H1 (cell line): ENCODE results near the gene PLCB4. TPM values are rescaled to one million over a fixed set of nuclear protein-coding genes. Genes with fewer than 3 reads are reported as not detected.

Experiments used
- CTCF ChIA-PET: fragments of 300-600 bp; sonication (Branson Sonifier 250); formaldehyde crosslinking; loops from one replicate; lab custom pipeline; 2021; ENCODE audit not compliant: partially characterized antibody; lab: Charles Lee
- POLR2A ChIA-PET: fragments of 300-600 bp; sonication (Branson Sonifier 250); formaldehyde crosslinking; loops from one replicate; lab custom pipeline; 2021; ENCODE audit warnings: inconsistent platforms; ENCODE audit not compliant: partially characterized antibody; lab: Charles Lee
- DNase-seq, 2 experiments: peaks; one replicate each; pipeline versions ENCODE4 v3.0.0 to v3.0.0-alpha.2; 2010 to 2022; ENCODE audit warnings: low spot score in 2 of 2, low read depth in 1 of 2, mixed read lengths in 1 of 2
- FAIRE-seq: peaks from 2 replicates; lab custom pipeline; 2011; peaks lifted over from hg19 to GRCh38; lab: Jason Lieb, UNC
- H2AFZ ChIP-seq: 2 replicates; pipeline ENCODE4 v1.8.1; 2012; ENCODE audit warnings: low read length, inconsistent platforms
- H2AK5ac ChIP-seq: 2 replicates; pipeline ENCODE4 v1.6.1; 2013; ENCODE audit warnings: low read depth, low read length
- H2BK120ac ChIP-seq: replicated peaks from 2 replicates; pipeline ENCODE3; 2013; ENCODE audit warnings: low read depth, low read length, inconsistent platforms
- H2BK12ac ChIP-seq: 2 replicates; pipeline ENCODE4 v1.6.1; 2013; ENCODE audit warnings: low read depth, low read length
- H2BK15ac ChIP-seq: 2 replicates; pipeline ENCODE4 v1.6.1; 2013; ENCODE audit warnings: low read length
- H2BK20ac ChIP-seq: 2 replicates; pipeline ENCODE4 v1.6.1; 2013; ENCODE audit warnings: low read length
- H2BK5ac ChIP-seq: 2 replicates; pipeline ENCODE4 v1.6.1; 2013; ENCODE audit warnings: low read depth, low read length
- H3K14ac ChIP-seq: 2 replicates; pipeline ENCODE4 v1.6.1; 2013; ENCODE audit warnings: inconsistent platforms; ENCODE audit not compliant: insufficient read length
- H3K18ac ChIP-seq: 2 replicates; pipeline ENCODE4 v1.6.1; 2013; ENCODE audit warnings: low read length; ENCODE audit errors: extremely low read depth
- H3K23ac ChIP-seq: 2 replicates; pipeline ENCODE4 v1.6.1; 2013; ENCODE audit warnings: inconsistent platforms; ENCODE audit not compliant: insufficient read length
- H3K23me2 ChIP-seq: 2 replicates; pipeline ENCODE4 v1.6.1; 2013; ENCODE audit warnings: low read depth, low read length
- H3K27ac ChIP-seq: 2 replicates; pipeline ENCODE4 v1.6.1; 2011; ENCODE audit warnings: low read depth, low read length, inconsistent platforms
- H3K27me3 ChIP-seq, 4 experiments: replicated peaks in 1 of 4; 1 replicate in 1 of 4; 2 replicates in 3 of 4; pipeline versions ENCODE4 v1.6.1 to v1.8.1; 2011 to 2013; ENCODE audit warnings: low read length in 3 of 4, mild to moderate bottlenecking in 3 of 4, inconsistent platforms in 2 of 4, mixed read lengths in 2 of 4, moderate library complexity in 1 of 4; ENCODE audit not compliant: control insufficient read depth in 3 of 4, insufficient read depth in 3 of 4; ENCODE audit errors: extremely low read depth in 1 of 4
- H3K36me3 ChIP-seq, 4 experiments: 2 replicates each; pipeline versions ENCODE4 v1.6.1 to v1.8.1; 2011 to 2013; ENCODE audit warnings: mild to moderate bottlenecking in 4 of 4, low read length in 3 of 4, moderate library complexity in 2 of 4, control low read depth in 1 of 4, inconsistent platforms in 1 of 4; ENCODE audit not compliant: insufficient read depth in 4 of 4, control insufficient read depth in 2 of 4
- H3K4ac ChIP-seq: replicated peaks from 2 replicates; pipeline ENCODE3; 2013; ENCODE audit warnings: low read length, low read depth, mixed read lengths, inconsistent platforms; ENCODE audit not compliant: insufficient read length
- H3K4me1 ChIP-seq, 4 experiments: replicated peaks in 1 of 4; 1 replicate in 1 of 4; 2 replicates in 3 of 4; pipeline versions ENCODE4 v1.6.1 to v1.8.1; 2011 to 2013; ENCODE audit warnings: low read length in 3 of 4, inconsistent platforms in 2 of 4, mixed read lengths in 1 of 4; ENCODE audit not compliant: insufficient read depth in 4 of 4, control insufficient read depth in 3 of 4
- H3K4me2 ChIP-seq, 2 experiments: 2 replicates each; pipeline versions ENCODE4 v1.6.1 to v1.8.1; 2011 to 2013; ENCODE audit warnings: low read depth in 2 of 2, low read length in 2 of 2, control low read depth in 1 of 2, inconsistent platforms in 1 of 2, mild to moderate bottlenecking in 1 of 2; ENCODE audit not compliant: insufficient read depth in 1 of 2
- H3K4me3 ChIP-seq, 4 experiments: fragments of 200-600, 300-600 bp in 1 of 4; sonication (generic), shearing (Covaris generic), sonication (Bioruptor Twin) in 1 of 4; 2 replicates each; pipeline versions ENCODE4 v1.5.1 to v1.8.1; 2011 to 2016; ENCODE audit warnings: low read length in 4 of 4, low read depth in 3 of 4, control low read depth in 2 of 4, inconsistent platforms in 2 of 4, mild to moderate bottlenecking in 2 of 4, mixed read lengths in 1 of 4, moderate library complexity in 1 of 4; ENCODE audit not compliant: insufficient read depth in 2 of 4; ENCODE audit errors: extremely low read depth in 1 of 4
- H3K56ac ChIP-seq: replicated peaks from 2 replicates; pipeline ENCODE3; 2013; ENCODE audit warnings: low read depth, mild to moderate bottlenecking, mixed read lengths, low read length, inconsistent platforms; ENCODE audit not compliant: insufficient read length
- H3K79me1 ChIP-seq: 2 replicates; pipeline ENCODE4 v1.6.1; 2013; ENCODE audit warnings: low read depth, low read length, control low read depth
- H3K79me2 ChIP-seq, 2 experiments: 2 replicates each; pipeline versions ENCODE4 v1.6.1 to v1.8.1; 2012 to 2013; ENCODE audit warnings: low read length in 2 of 2, mild to moderate bottlenecking in 2 of 2, inconsistent platforms in 1 of 2; ENCODE audit not compliant: insufficient read depth in 2 of 2, control insufficient read depth in 1 of 2
- H3K9ac ChIP-seq, 4 experiments: replicated peaks in 1 of 4; 1 replicate in 1 of 4; 2 replicates in 3 of 4; pipeline versions ENCODE4 v1.6.1 to v1.8.1; 2011 to 2013; ENCODE audit warnings: low read depth in 3 of 4, low read length in 3 of 4, control low read depth in 2 of 4, mild to moderate bottlenecking in 2 of 4, moderate library complexity in 2 of 4, inconsistent platforms in 1 of 4; ENCODE audit errors: extremely low read depth in 1 of 4
- H3K9me3 ChIP-seq, 2 experiments: 2 replicates each; pipeline versions ENCODE4 v1.6.1 to v1.8.1; 2012 to 2013; ENCODE audit warnings: mild to moderate bottlenecking in 2 of 2, moderate library complexity in 2 of 2, control low read depth in 1 of 2, inconsistent platforms in 1 of 2, low read depth in 1 of 2, low read length in 1 of 2, mixed read lengths in 1 of 2; ENCODE audit not compliant: insufficient read depth in 2 of 2
- H4K20me1 ChIP-seq, 2 experiments: replicated peaks in 1 of 2; 2 replicates each; pipeline versions ENCODE3 to v1.8.1; 2011 to 2013; ENCODE audit warnings: inconsistent platforms in 2 of 2, low read length in 2 of 2, mild to moderate bottlenecking in 1 of 2; ENCODE audit not compliant: insufficient read depth in 2 of 2, control insufficient read depth in 1 of 2
- H4K5ac ChIP-seq: 2 replicates; pipeline ENCODE4 v1.6.1; 2013; ENCODE audit warnings: low read length, low read depth, mixed read lengths, inconsistent platforms; ENCODE audit not compliant: insufficient read length
- H4K8ac ChIP-seq: 2 replicates; pipeline ENCODE4 v1.8.0; 2013; ENCODE audit warnings: mild to moderate bottlenecking, moderate library complexity, low read length, inconsistent platforms; ENCODE audit not compliant: insufficient read depth; ENCODE audit errors: extremely low read depth
- H4K91ac ChIP-seq: replicated peaks from 2 replicates; pipeline ENCODE3; 2013; ENCODE audit warnings: low read length, mixed read lengths, inconsistent platforms; ENCODE audit not compliant: insufficient read length
- CHD1 ChIP-seq: IDR thresholded peaks from 2 replicates; pipeline ENCODE4 v1.6.1; 2012; ENCODE audit warnings: low read depth, low read length, improper control_type of control experiment
- CREB1 ChIP-seq: IDR thresholded peaks from 2 replicates; pipeline ENCODE4 v1.6.1; 2012; ENCODE audit warnings: inconsistent platforms
- HDAC6 ChIP-seq: IDR thresholded peaks from one replicate; pipeline ENCODE4 v1.7.1; 2012; ENCODE audit warnings: low read depth, mild to moderate bottlenecking, inconsistent platforms, low read length, moderate library complexity
- WGBS, 2 experiments: shearing (Covaris generic) in 1 of 2; methylation state at CpG; one replicate each; pipeline versions ENCODE4 v1.1.6 to v1.1.7; 2013 to 2015; ENCODE audit warnings: low lambda C conversion rate in 2 of 2, mixed read lengths in 2 of 2, inconsistent platforms in 1 of 2, low coverage in 1 of 2, missing lambda C conversion rate in 1 of 2; ENCODE audit not compliant: insufficient replicate concordance in 2 of 2, insufficient coverage in 1 of 2, insufficient read length in 1 of 2; ENCODE audit errors: extremely low coverage in 1 of 2, missing lambda C conversion rate in 1 of 2; 5-methylcytosine and 5-hydroxymethylcytosine counted together
- polyA plus RNA-seq, 7 experiments: library from polyadenylated mRNA; depleted of rRNA in 3 of 7; stranded (reverse) in 5 of 7; unstranded in 2 of 7; fragments of >200 nt in 5 of 7; fragments of 200-250 nt in 2 of 7; gene quantifications; 1 replicate in 5 of 7; 2 replicates in 1 of 7; 4 replicates in 1 of 7; pipeline versions ENCODE4 v1.2.1 to v1.2.3, GENCODE V29; 2011 to 2013; ENCODE audit warnings: missing spikeins in 2 of 7, mixed read lengths in 2 of 7
- total RNA-seq: library from RNA; stranded (reverse); fragmentation: NEBNext Ultra II Directional; extraction: Animal tissue kit (Norgen Biotek cat#: 25700); gene quantifications from 2 replicates; pipeline ENCODE4 v1.2.1, GENCODE V29; 2021
- TF ChIP-seq, protein P1 (sequence below): IDR thresholded peaks from 2 replicates; pipeline ENCODE4 v1.6.1; 2012; ENCODE audit warnings: inconsistent platforms

Gene PLCB4
- total and polyA plus RNA-seq, 2 of the 8 experiments (the other 6 are each of a cell fraction or from before 2014, with no cell fraction given), result 3.2 to 14.1 TPM

DNA sequence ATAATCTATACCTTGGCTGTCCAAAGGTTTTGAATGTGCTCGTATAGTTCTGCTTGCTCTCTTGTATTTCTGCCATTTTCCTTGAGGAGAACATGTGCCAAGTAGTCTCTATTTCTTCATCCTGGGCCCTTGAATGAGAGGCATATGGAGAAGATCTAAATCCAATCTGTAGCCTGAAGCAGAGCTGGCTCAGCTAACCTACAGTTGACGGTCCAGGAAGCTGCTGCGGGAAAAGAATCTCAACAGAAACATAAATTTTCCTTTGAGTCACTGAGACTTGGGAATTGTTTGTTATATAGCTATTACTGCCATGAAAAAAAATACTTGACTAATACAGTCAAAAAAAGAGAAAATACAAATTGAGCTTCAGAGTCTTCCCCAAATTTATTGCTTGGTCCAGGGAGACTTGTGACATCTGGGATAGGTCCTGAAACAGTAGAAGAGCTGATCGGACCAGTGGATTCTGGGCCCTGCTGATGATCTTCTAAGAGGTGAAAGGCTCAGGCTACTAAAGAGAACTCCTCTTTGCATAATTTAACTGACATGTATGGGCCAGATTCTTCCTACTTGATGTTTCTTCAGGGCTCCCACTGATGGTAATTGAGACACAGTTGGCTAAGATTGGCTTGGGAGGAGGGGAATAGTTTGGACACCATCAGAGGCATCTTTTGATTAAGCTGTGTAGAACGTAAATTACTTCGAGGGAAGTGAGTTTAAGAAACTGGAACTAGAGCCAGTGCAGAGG, 29.9 kb upstream of the PLCB4 start:
- FAIRE-seq (no peak), DNase-seq (no peak)
- no peaks in the 10 kb centered on the region for H3K79me2 ChIP-seq
- no peak overlapping the region for H2BK20ac ChIP-seq
- H3K79me1 ChIP-seq, result no peaks in the 10 kb centered on the region
- H3K14ac ChIP-seq, result no peak overlapping the region
- ChIA-PET CTCF (no interaction called here), POLR2A (no interaction called here)
- WGBS, 2 experiments, result 95% methylated on average over 6 of the region's 6 CpGs; no CpG with 5 or more reads in 1 of the 2 experiments
- no peak overlapping the region for H3K4me3 ChIP-seq
- H3K36me3 ChIP-seq, result no peaks in the 10 kb centered on the region
- H4K5ac ChIP-seq, result no peak overlapping the region
- no peak overlapping the region for H4K91ac ChIP-seq
- H3K23me2 ChIP-seq, result no peaks in the 10 kb centered on the region
- H4K8ac ChIP-seq, result no peak overlapping the region
- no peak overlapping the region for H3K23ac ChIP-seq
- H4K20me1 ChIP-seq, result no peaks in the 10 kb centered on the region
- H3K9ac ChIP-seq, result no peak overlapping the region
- no peak overlapping the region for H2BK15ac ChIP-seq
- no peaks in the 10 kb centered on the region for H3K27me3 ChIP-seq
- no peak overlapping the region for H3K18ac ChIP-seq
- TF ChIP-seq, protein P1, sequence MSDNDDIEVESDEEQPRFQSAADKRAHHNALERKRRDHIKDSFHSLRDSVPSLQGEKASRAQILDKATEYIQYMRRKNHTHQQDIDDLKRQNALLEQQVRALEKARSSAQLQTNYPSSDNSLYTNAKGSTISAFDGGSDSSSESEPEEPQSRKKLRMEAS, result no peak
- no peak for TF ChIP-seq HDAC6
- TF ChIP-seq CHD1, result no peak
- TF ChIP-seq CREB1, result no peak
- no peak overlapping the region for H3K4me2 ChIP-seq
- H3K4me1 ChIP-seq, result no peaks in the 10 kb centered on the region
- H2BK12ac ChIP-seq, result no peak overlapping the region
- no peak overlapping the region for H2BK120ac ChIP-seq
- no peak overlapping the region for H2AFZ ChIP-seq
- H3K27ac ChIP-seq, result no peak overlapping the region
- no peak overlapping the region for H3K4ac ChIP-seq
- no peak overlapping the region for H2BK5ac ChIP-seq
- no peaks in the 10 kb centered on the region for H3K9me3 ChIP-seq
- no peak overlapping the region for H3K56ac ChIP-seq
- H2AK5ac ChIP-seq, result no peak overlapping the region
